ENCODE measurements around the gene HOXA7. TPM values are rescaled to one million over a fixed set of nuclear protein-coding genes. Genes with fewer than 3 reads are reported as not detected.

HOXA7 gene
- total RNA-seq, 1 donor from 2014 or later = 1.4 TPM

DNA sequence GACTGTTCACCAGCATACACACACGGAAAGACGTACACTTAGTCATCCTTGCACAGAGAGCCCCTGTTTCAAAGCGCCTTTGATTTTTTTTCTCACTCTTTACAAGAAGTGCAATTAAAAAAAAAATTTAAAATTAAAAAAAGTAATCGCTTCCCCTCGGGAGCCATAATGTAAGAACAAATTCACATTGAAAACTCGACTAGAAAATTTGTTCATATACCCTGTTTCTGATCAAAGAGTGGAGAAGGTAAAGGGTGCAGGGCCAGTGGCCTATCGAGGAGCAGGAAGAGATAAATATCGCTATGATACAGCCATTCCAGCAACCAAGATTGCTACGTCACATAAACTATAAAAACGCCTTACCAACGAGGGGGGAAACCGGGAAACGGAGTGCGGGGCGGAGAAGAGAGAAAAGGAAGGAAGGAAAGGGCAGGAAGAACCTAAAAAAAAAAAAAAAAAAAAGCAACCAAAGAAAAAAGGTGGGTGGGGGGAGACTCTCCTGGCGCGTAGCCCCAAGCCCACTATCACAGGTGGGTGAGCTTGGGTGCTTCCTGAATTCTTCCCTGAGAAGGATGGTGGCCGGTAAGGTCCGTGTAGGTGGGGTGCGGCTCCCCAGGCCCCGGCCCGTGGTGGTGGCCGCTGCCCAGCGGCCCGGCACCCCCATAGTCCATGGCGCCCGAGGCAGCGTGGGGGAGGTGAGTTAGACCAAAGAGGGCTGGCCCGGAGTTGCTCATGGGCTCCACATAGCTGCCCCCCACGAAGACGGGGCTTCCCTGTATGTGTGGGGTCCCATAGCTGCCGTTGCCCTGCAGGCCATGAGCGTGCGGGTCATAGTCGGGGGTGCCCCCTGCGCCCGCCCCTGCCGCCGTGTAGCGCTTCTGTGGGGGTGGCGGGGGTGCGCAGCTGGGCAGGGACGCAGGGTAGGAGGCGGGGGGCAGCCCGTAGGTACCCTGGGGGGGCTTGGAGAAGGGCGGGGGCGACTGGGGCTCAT, 48.8 kb downstream of the HOXA7 start:
- Mint-ChIP-seq H3K9me3 (ENCODE audit: low read depth) (no peaks in the 10 kb centered on the region), H3K4me1 (ENCODE audit: low read depth) (peaks cover 76% of the 10 kb centered on the region), H3K36me3 (ENCODE audit: insufficient read depth) (peaks cover 18% of the 10 kb centered on the region), H3K4me3 (ENCODE audit: low read depth) (peak overlapping the region; percentile 71), H3K27ac (peak overlapping the region; percentile 98), H3K27me3 (no peaks in the 10 kb centered on the region)
- TF ChIP-seq, protein P1, sequence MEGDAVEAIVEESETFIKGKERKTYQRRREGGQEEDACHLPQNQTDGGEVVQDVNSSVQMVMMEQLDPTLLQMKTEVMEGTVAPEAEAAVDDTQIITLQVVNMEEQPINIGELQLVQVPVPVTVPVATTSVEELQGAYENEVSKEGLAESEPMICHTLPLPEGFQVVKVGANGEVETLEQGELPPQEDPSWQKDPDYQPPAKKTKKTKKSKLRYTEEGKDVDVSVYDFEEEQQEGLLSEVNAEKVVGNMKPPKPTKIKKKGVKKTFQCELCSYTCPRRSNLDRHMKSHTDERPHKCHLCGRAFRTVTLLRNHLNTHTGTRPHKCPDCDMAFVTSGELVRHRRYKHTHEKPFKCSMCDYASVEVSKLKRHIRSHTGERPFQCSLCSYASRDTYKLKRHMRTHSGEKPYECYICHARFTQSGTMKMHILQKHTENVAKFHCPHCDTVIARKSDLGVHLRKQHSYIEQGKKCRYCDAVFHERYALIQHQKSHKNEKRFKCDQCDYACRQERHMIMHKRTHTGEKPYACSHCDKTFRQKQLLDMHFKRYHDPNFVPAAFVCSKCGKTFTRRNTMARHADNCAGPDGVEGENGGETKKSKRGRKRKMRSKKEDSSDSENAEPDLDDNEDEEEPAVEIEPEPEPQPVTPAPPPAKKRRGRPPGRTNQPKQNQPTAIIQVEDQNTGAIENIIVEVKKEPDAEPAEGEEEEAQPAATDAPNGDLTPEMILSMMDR (IDR thresholded peaks at IDR 0.05; ENCODE audit: unreplicated experiment) = no peak
- DNase-seq (ENCODE audit: low spot score, unreplicated experiment) = no peak

DNA sequence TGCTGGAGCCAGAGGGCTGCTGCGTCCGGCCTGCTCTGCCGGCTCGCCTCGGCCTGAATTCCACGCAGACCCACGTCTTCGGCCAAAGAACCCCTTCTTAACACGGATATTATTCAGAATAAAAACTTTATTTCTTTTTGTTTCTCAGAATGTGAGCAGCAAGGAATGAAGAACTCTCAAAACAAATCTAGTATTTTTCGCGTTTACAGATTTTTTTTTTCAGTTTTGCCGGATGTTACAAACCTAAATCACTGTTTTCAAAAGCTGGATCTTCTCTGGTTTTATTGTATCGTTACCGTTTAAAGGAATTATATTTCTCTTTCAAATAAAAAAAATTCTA, 49.6 kb downstream of the HOXA7 start:
- peak overlapping the region; percentile 54 for H3K4me3 Mint-ChIP-seq (ENCODE audit: low read depth)
- TF ChIP-seq, protein P1 (IDR thresholded peaks at IDR 0.05; ENCODE audit: unreplicated experiment) = no peak
- H3K27ac Mint-ChIP-seq = peak overlapping the region; percentile 96
- peaks cover 79% of the 10 kb centered on the region for H3K4me1 Mint-ChIP-seq (ENCODE audit: low read depth)
- H3K36me3 Mint-ChIP-seq (ENCODE audit: insufficient read depth) = peaks cover 17% of the 10 kb centered on the region
- DNase-seq (ENCODE audit: low spot score, unreplicated experiment) = no peak
- no peaks in the 10 kb centered on the region for H3K9me3 Mint-ChIP-seq (ENCODE audit: low read depth)
- H3K27me3 Mint-ChIP-seq = no peaks in the 10 kb centered on the region

DNA sequence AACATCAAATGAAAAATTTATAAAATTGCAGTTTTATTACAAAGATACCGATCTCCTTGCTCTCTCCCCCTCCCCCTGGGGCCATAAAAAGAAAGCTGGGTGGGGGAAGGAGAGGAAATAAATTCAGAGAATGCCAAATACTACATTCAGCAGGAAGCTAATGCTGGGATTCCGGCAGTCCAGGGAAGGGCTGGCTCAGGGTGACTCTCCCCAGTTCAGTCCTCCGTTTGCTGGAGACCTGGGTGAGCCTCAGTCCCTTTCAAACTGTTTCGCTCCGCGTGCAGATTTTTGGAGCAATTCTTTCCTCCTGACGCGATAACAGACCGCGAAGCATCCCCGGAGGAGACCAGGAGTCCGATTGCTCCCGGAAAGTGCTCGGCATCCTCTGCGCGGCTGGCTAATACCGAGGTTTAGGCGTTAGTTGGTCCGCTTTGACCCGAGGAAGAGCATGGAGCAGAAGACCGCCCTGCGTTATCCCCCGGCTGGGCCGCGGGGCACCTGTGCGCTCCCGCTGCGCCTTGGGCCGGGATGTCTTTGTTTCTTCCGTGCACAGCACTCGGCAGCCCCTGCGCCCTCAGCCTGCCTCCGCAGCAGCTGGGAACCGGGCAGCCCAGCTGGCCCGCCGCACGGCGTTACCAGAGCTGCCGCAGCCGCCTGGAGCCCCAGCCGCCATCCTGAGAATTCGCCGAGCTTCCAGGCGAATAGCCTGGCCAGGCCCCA, 50.1 kb downstream of the HOXA7 start:
- H3K27me3 Mint-ChIP-seq = no peaks in the 10 kb centered on the region
- DNase-seq (ENCODE audit: low spot score, unreplicated experiment) = peak; percentile 44
- TF ChIP-seq, protein P1 (IDR thresholded peaks at IDR 0.05; ENCODE audit: unreplicated experiment) = no peak

DNA sequence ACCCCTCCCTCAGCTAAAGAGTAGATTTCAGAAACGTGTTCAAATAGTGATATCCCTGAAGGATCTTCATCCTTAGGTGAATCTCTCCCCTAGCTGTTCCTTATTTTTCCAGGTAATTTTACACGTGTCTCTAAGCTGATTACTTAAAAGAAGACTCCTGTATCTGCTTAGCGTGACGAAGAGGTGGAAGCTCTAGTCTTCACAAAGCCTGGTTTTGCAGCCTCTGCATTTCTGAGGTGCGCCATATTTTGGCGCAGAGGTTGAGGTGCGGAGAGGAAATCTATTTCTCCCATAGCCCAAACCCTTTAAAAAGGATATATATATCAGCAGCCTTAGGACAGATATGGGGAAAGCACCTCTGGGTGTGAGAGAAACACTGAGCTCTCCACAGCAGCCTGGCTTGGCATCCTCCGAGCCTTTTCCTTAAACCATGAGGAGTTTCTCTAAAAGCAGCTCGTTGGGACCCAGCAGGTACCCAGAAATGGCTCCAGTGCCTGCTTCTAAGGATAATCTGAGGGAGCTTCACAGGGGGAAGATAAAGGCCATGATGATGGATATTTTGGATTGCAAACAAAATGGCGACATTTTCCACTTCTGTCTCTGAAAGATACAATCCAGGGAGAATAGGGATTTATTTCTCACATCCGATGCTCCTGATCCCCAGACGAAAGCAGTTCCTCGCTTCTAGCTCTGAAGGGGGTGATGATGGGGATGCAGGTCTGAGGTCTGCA, 51.0 kb downstream of the HOXA7 start:
- H3K9me3 Mint-ChIP-seq (ENCODE audit: low read depth) = no peaks in the 10 kb centered on the region
- TF ChIP-seq, protein P1 (IDR thresholded peaks at IDR 0.05; ENCODE audit: unreplicated experiment) = no peak
- no peaks in the 10 kb centered on the region for H3K27me3 Mint-ChIP-seq
- H3K36me3 Mint-ChIP-seq (ENCODE audit: insufficient read depth) = peaks cover 22% of the 10 kb centered on the region
- H3K4me1 Mint-ChIP-seq (ENCODE audit: low read depth) = peaks cover 79% of the 10 kb centered on the region
- DNase-seq (ENCODE audit: low spot score, unreplicated experiment) = no peak
- peak overlapping the region; percentile 96 for H3K27ac Mint-ChIP-seq
- H3K4me3 Mint-ChIP-seq (ENCODE audit: low read depth) = peak overlapping the region; percentile 54

More for the DNA sequence above, 50.1 kb downstream of the HOXA7 start:
- peaks cover 20% of the 10 kb centered on the region for H3K36me3 Mint-ChIP-seq (ENCODE audit: insufficient read depth)
- H3K4me1 Mint-ChIP-seq (ENCODE audit: low read depth) = peaks cover 79% of the 10 kb centered on the region
- peak overlapping the region; percentile 96 for H3K27ac Mint-ChIP-seq
- H3K9me3 Mint-ChIP-seq (ENCODE audit: low read depth) = no peaks in the 10 kb centered on the region
- peak overlapping the region; percentile 54 for H3K4me3 Mint-ChIP-seq (ENCODE audit: low read depth)

Measured in progenitor cell of endocrine pancreas (in vitro differentiated cells).